Activated CD8-positive, alpha-beta memory T cell treated with anti-CD3 and anti-CD28 coated beads, Interleukin-2, amount 50 U/mL, for 1 hour (primary cell): ENCODE data around the gene SORCS3.

ENCODE experiments used
- DNase-seq: peaks from one replicate; pipeline ENCODE4 v3.0.0-alpha.2; 2020; ENCODE audit errors: extremely low read depth

Gene SORCS3

DNA sequence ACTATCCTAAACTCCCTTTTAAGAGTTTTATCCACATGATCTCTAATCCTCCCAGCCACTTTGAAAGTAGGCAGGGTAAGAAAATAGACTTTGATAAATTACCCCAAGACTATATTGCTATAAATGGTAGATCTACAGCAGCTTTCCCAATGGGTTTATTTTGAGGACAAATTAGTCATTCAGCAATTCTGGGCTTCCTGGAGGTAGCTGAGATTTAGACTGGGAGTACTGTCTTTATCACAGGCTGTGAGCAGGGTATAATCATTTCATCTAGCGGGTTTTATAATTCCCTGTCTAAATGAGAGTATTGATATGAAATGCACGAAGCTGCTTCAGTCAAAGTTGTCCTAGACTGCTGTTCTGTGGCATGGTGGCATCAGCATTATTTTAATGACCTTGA is 279.4 kb downstream of the SORCS3 start:
- no peak for DNase-seq

- DNase-seq: no peak
These were observed 280.7 kb downstream of the SORCS3 start for GRCh38 chr10:104921763-104922162.

- DNase-seq: no peak
These were observed 281.7 kb downstream of the SORCS3 start for GRCh38 chr10:104922810-104923209.

GRCh38 chr10:104923501-104923900 is 282.4 kb downstream of the SORCS3 start:
- DNase-seq: no peak

GRCh38 chr10:104924101-104924795 is 283.2 kb downstream of the SORCS3 start:
- DNase-seq: no peak

DNA sequence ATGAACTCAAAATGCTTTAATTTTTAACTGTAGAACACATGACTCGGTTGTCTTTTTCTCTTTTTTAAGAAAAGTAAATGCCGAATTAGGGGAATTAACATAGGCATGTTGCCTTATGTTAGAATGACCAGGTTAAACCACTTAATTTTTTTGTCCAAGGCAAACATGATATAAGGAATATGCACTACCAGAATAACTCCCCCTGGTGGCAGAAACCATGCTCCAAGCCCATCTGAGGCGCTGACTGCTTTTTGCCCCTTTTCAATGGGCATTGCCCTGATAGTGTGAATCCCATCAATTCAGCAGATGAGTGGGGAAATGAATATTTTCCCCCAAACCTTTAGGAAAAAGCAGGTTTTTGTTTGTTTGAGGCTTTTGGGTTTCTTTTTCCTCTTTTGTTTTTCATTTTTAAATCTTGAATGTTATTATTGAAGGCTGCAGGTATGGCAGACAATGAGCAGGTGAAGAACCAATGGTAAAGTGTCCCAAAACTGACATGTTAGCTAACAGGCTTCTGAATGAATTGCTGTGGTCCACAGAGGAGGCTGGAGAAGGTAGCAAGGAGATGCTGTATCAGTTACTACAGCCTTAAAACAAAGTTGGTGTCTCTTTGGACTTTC is 284.3 kb downstream of the SORCS3 start:
- no peak for DNase-seq

GRCh38 chr10:104928734-104929133 is 287.6 kb downstream of the SORCS3 start:
- no peak for DNase-seq

- DNase-seq: no peak
These were observed 290.6 kb downstream of the SORCS3 start for GRCh38 chr10:104931612-104932134.

DNA sequence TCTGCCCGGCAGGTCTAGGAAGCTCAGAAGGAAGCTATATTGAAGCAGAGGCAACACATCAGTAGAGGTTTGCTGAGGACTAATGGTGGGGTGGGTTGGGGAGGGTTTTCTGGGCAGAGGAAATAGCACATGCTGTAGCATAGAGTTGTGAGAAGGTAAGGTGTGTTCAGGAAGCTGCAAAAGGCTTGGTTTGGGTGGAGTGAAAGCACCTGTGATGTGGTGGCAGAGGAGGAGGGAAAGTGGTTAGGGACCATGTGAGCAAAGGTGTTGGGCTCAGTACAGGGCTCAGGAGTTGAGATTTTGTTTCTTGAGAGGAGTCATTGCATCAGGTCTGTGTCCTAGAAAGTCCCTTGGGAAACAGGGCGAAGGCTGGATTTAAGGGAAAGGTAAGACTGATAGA is 294.6 kb downstream of the SORCS3 start:
- no peak for DNase-seq

- DNase-seq: no peak
These were observed 296.5 kb downstream of the SORCS3 start for GRCh38 chr10:104937567-104937966.

DNA sequence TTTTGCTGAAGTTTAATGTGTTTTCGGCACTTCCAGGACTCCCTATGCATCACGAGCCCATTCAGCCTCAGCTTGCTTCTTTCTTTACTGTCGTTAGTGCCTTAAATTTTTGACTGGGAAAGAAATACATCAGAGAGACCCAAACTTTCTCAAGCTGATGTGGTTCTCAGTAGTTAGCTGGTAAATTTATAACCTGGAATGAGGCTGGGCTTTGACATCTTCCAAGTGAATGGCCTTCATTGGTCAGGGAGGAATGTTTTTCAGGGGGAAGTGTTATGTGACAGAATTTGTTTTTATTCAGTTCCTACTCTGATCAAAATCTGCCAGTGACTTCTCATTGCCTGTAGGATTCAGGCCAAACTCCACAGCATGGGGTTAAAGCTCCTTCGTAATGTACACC is 296.9 kb downstream of the SORCS3 start:
- no peak for DNase-seq

GRCh38 chr10:104941662-104942061 is 300.6 kb downstream of the SORCS3 start:
- DNase-seq: no peak

- DNase-seq: no peak
These were observed 306.2 kb downstream of the SORCS3 start for GRCh38 chr10:104947314-104947713.

- no peak for DNase-seq
These were observed 316.2 kb downstream of the SORCS3 start for GRCh38 chr10:104957178-104957841.

GRCh38 chr10:104966563-104967297 is 325.6 kb downstream of the SORCS3 start:
- no peak for DNase-seq

- no peak for DNase-seq
These were observed 339.3 kb downstream of the SORCS3 start for GRCh38 chr10:104980368-104980767.

- DNase-seq: no peak
These were observed 340.9 kb downstream of the SORCS3 start for GRCh38 chr10:104981995-104982394.

DNA sequence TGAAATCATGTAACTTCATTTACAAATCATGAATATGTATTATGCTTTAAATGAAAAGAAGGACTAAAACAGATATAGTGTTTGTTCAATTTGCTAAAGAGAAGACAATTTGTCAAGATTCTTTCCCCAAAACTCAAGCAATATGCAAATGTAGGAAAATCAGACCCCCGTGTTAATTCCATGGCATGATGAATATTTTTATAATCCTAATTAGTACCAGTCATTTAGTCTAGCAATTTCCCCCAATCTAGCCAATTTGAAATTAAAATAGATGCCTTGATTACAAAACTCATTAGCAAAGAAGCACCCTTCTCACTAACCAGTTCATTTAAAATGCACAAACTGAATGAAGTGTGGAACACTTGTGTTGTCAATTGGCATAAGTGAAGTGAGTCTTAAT is 347.6 kb downstream of the SORCS3 start:
- DNase-seq: no peak

- DNase-seq: no peak
These were observed 348.8 kb downstream of the SORCS3 start for GRCh38 chr10:104989880-104990279.

GRCh38 chr10:104993085-104993484 is 352.0 kb downstream of the SORCS3 start:
- DNase-seq: no peak

DNA sequence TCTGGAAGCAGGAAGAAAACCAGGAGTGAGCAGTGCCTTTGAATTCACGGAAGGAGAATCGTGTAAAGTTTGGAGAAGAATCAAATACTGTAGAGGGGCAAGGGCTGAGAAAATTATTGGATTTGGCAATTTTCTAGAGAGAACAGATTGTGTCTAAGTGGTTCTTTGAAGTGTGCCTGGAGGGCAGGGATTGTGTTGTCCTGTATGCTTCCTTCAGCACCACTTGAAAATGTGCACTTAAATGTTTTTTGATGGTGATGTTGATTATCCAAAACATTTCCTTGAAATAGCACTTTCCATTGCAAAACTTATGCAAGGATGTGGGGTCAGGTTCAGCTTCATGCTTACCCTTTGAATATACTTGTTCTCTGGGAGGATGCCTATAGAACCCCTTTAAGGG is 360.2 kb downstream of the SORCS3 start:
- no peak for DNase-seq

DNA sequence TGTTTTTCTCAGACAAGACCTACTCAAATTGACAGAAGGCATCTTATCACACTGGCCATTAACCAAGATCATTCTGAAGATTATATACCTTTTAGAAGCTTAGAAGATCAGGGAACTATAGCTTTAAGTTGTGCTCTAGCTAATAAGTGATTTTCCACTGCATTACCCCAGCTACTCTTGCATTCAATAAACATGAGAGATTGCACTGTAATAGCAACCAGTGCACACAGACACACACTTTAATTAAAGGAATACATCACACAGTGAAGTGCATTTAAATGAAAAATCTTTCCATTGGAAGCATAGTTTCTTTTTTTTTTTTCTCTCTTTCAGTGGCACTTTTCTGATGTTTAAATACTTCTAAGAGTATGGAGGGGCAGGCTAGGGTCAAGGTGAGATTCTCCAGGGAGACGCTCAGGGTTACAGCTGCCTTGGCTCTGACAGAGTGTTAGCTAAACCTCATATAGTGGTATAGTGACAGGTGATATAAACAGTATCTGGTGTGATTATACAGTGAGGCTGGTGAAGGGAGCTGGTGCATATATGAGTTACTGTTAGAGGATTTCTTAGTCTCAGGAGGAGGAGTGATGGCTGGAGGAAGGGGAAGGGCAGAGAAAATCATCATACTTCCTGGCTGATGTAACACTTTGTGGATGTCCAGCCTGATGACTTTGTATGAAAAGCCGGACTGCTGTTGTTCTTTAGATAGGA is 369.5 kb downstream of the SORCS3 start:
- no peak for DNase-seq
